GM12878 (cell line): Measurements from ENCODE around the gene ZCCHC24.

Source experiments
- CBX5 ChIP-seq: sonication (generic); IDR thresholded peaks from 2 replicates; pipeline ENCODE4 v1.6.1; 2016; ENCODE audit warnings: low read depth, moderate library complexity, mild to moderate bottlenecking, inconsistent platforms
- CTCF ChIP-seq, 3 experiments: IDR thresholded peaks in 2 of 3; conservative IDR thresholded peaks in 1 of 3; 2 replicates each; pipeline ENCODE4 v1.5.1; 2011; ENCODE audit warnings: low read depth in 3 of 3, low read length in 3 of 3, mild to moderate bottlenecking in 3 of 3, control low read depth in 2 of 3, moderate library complexity in 2 of 3, inconsistent platforms in 1 of 3, mixed read lengths in 1 of 3; ENCODE audit not compliant: control insufficient read depth in 2 of 3, insufficient read depth in 1 of 3; ENCODE audit errors: extremely low read depth in 1 of 3
- HDAC6 ChIP-seq: fragments of 200-600 bp; sonication (generic); IDR thresholded peaks from one replicate; pipeline ENCODE4 v1.8.0; 2017; ENCODE audit warnings: antibody characterized with exemption; ENCODE audit not compliant: unreplicated experiment
- MYC ChIP-seq: IDR thresholded peaks from 2 replicates; pipeline ENCODE4 v1.6.1; 2011; ENCODE audit warnings: mild to moderate bottlenecking, low read length, moderate library complexity, inconsistent platforms; ENCODE audit not compliant: insufficient read depth, insufficient replicate concordance, insufficient read length, severe bottlenecking
- PBX3 ChIP-seq: IDR thresholded peaks from 2 replicates; pipeline ENCODE4 v1.6.1; 2011; ENCODE audit warnings: mild to moderate bottlenecking, low read depth, low read length, moderate library complexity; ENCODE audit not compliant: insufficient replicate concordance
- POLR2A ChIP-seq: IDR thresholded peaks from 2 replicates; pipeline ENCODE4 v1.6.1; 2011; ENCODE audit warnings: low read depth, mild to moderate bottlenecking, low read length
- POLR2AphosphoS5 ChIP-seq: IDR thresholded peaks from 2 replicates; pipeline ENCODE4 v1.6.1; 2011; ENCODE audit warnings: mild to moderate bottlenecking, low read length, inconsistent platforms
- SMC3 ChIP-seq: IDR thresholded peaks from 2 replicates; pipeline ENCODE4 v1.6.1; 2011; ENCODE audit warnings: low read length, improper control_type of control experiment, borderline replicate concordance
- USF2 ChIP-seq: IDR thresholded peaks from 2 replicates; pipeline ENCODE4 v1.6.1; 2011; ENCODE audit warnings: low read depth, low read length, improper control_type of control experiment, borderline replicate concordance
- YY1 ChIP-seq: IDR thresholded peaks from 2 replicates; pipeline ENCODE4 v1.6.1; 2011; ENCODE audit warnings: low read depth, mild to moderate bottlenecking, low read length

- TF ChIP-seq POLR2A (no peak), CTCF (IDR thresholded peaks at IDR 0.05 in 2 of 3, conservative IDR thresholded peaks at IDR 0.05 in 1 of 3; ENCODE audit: control insufficient read depth in 2 of 3, extremely low read depth in 1 of 3, insufficient read depth in 1 of 3, low read depth in 3 of 3, low read length in 3 of 3) (no peak), PBX3 (no peak), HDAC6 (no peak), MYC (no peak), POLR2AphosphoS5 (no peak), CBX5 (no peak), YY1 (no peak), SMC3 (no peak), USF2 (no peak)
Measured at GRCh38 chr10:79468841-79469585, 23.6 kb upstream of the ZCCHC24 start.
